IMR-90 (cell line): ENCODE data around the gene NCOA3. TPM values are rescaled to one million over a fixed set of nuclear protein-coding genes. Genes with fewer than 3 reads are reported as not detected.

Source experiments
- ATAC-seq: fragments of 200-7000 bp; cut with Tn5 transposase; 2 replicates; pipeline ENCODE4 v1.9.1; 2020; ENCODE audit warnings: low read depth, mild to moderate bottlenecking, moderate library complexity
- BruUV-seq: library from RNA; stranded (reverse); fragments of 400-500 nt; replicated peaks from 2 replicates; lab custom pipeline; 2021; lab: Mats Ljungman, UMichigan
- CTCF ChIA-PET: fragments of 300-600 bp; formaldehyde crosslinking; extraction: SDS; loops from one replicate; lab custom pipeline; 2021; ENCODE audit warnings: antibody characterized with exemption; lab: Yijun Ruan, JAX
- POLR2A ChIA-PET: fragments of 300-600 bp; sonication (Branson Sonifier 250); formaldehyde crosslinking; loops from one replicate; lab custom pipeline; 2022; ENCODE audit warnings: antibody characterized with exemption; ENCODE audit not compliant: unreplicated experiment; lab: Charles Lee
- DNase-seq: peaks from one replicate; pipeline ENCODE4 v3.0.0; 2013
- H2AFZ ChIP-seq: replicated peaks from 2 replicates; pipeline ENCODE3; 2013; ENCODE audit warnings: low read length, mild to moderate bottlenecking; ENCODE audit not compliant: poor library complexity
- H2AK5ac ChIP-seq: 2 replicates; pipeline ENCODE4 v1.6.1; 2013; ENCODE audit warnings: low read depth, low read length, inconsistent platforms
- H2AK9ac ChIP-seq: replicated peaks from 2 replicates; pipeline ENCODE3; 2013; ENCODE audit warnings: mild to moderate bottlenecking, low read depth, low read length, moderate library complexity; ENCODE audit not compliant: poor library complexity
- H2BK120ac ChIP-seq: 2 replicates; pipeline ENCODE4 v1.6.1; 2013; ENCODE audit warnings: low read depth, low read length, inconsistent platforms
- H2BK15ac ChIP-seq: 3 replicates; pipeline ENCODE4 v1.6.1; 2013; ENCODE audit warnings: low read depth, low read length, inconsistent platforms
- H2BK20ac ChIP-seq: 2 replicates; pipeline ENCODE4 v1.6.1; 2013; ENCODE audit warnings: low read depth, mild to moderate bottlenecking, inconsistent platforms, low read length, moderate library complexity
- H2BK5ac ChIP-seq: 2 replicates; pipeline ENCODE4 v1.6.1; 2013; ENCODE audit warnings: mild to moderate bottlenecking, low read depth, low read length, inconsistent platforms; ENCODE audit not compliant: poor library complexity, severe bottlenecking
- H3K14ac ChIP-seq: replicated peaks from 2 replicates; pipeline ENCODE4 v1.6.1; 2013; ENCODE audit warnings: low read depth, low read length, inconsistent platforms
- H3K18ac ChIP-seq: 2 replicates; pipeline ENCODE4 v1.6.1; 2013; ENCODE audit warnings: low read depth, low read length, control low read depth
- H3K23ac ChIP-seq: 2 replicates; pipeline ENCODE4 v1.6.1; 2013; ENCODE audit warnings: low read depth, low read length, inconsistent platforms
- H3K27ac ChIP-seq: 2 replicates; pipeline ENCODE4 v1.5.1; 2013; ENCODE audit warnings: mild to moderate bottlenecking, control low read depth, low read length; ENCODE audit not compliant: insufficient read depth
- H3K27me3 ChIP-seq: 2 replicates; pipeline ENCODE4 v1.6.1; 2013; ENCODE audit warnings: low read length; ENCODE audit not compliant: control insufficient read depth, insufficient read depth
- H3K36me3 ChIP-seq: 2 replicates; pipeline ENCODE4 v1.6.1; 2013; ENCODE audit warnings: low read length, mixed read lengths; ENCODE audit not compliant: control insufficient read depth, insufficient read depth
- H3K4ac ChIP-seq: 2 replicates; pipeline ENCODE4 v1.6.1; 2013; ENCODE audit warnings: low read depth, low read length, inconsistent platforms
- H3K4me1 ChIP-seq: 2 replicates; pipeline ENCODE4 v1.6.1; 2013; ENCODE audit warnings: low read length, mixed read lengths; ENCODE audit not compliant: control insufficient read depth, insufficient read depth
- H3K4me2 ChIP-seq: 2 replicates; pipeline ENCODE4 v1.6.1; 2013; ENCODE audit warnings: low read depth, mild to moderate bottlenecking, control low read depth, low read length, moderate library complexity
- H3K4me3 ChIP-seq: 2 replicates; pipeline ENCODE4 v1.5.1; 2013; ENCODE audit warnings: low read depth, mild to moderate bottlenecking, control low read depth, low read length, moderate library complexity; ENCODE audit not compliant: insufficient read depth
- H3K56ac ChIP-seq: 2 replicates; pipeline ENCODE4 v1.6.1; 2013; ENCODE audit warnings: low read length, inconsistent platforms; ENCODE audit not compliant: insufficient read depth; ENCODE audit errors: extremely low read depth
- H3K79me1 ChIP-seq, 2 experiments: 2 replicates each; pipeline ENCODE4 v1.6.1; 2013; ENCODE audit warnings: low read length in 2 of 2, inconsistent platforms in 1 of 2, low read depth in 1 of 2
- H3K9ac ChIP-seq: 2 replicates; pipeline ENCODE4 v1.6.1; 2013; ENCODE audit warnings: low read depth, low read length, control low read depth
- H3K9me1 ChIP-seq: 2 replicates; pipeline ENCODE4 v1.6.1; 2013; ENCODE audit warnings: low read length, inconsistent platforms; ENCODE audit not compliant: insufficient read depth
- H3K9me3 ChIP-seq: 2 replicates; pipeline ENCODE4 v1.6.1; 2013; ENCODE audit warnings: low read length; ENCODE audit not compliant: control insufficient read depth, insufficient read depth
- H4K20me1 ChIP-seq: 2 replicates; pipeline ENCODE4 v1.6.1; 2013; ENCODE audit warnings: low read length, inconsistent platforms; ENCODE audit not compliant: insufficient read depth
- H4K5ac ChIP-seq: 2 replicates; pipeline ENCODE4 v1.6.1; 2013; ENCODE audit warnings: mild to moderate bottlenecking, low read depth, low read length, control low read depth
- H4K8ac ChIP-seq, 2 experiments: 2 replicates each; pipeline ENCODE4 v1.6.1; 2013; ENCODE audit warnings: low read depth in 2 of 2, low read length in 2 of 2, control low read depth in 1 of 2, inconsistent platforms in 1 of 2
- H4K91ac ChIP-seq: 2 replicates; pipeline ENCODE4 v1.6.1; 2013; ENCODE audit warnings: low read depth, low read length, inconsistent platforms; ENCODE audit not compliant: insufficient read depth
- BHLHE40 ChIP-seq: fragments of 150-350 bp; IDR thresholded peaks from 2 replicates; pipeline ENCODE4 v1.6.1; 2016; ENCODE audit warnings: mild to moderate bottlenecking, low read depth, low read length
- CTCF ChIP-seq: conservative IDR thresholded peaks from 2 replicates; pipeline ENCODE4 v1.5.1; 2012; ENCODE audit warnings: mild to moderate bottlenecking, low read depth, low read length, improper control_type of control experiment
- ELK1 ChIP-seq: fragments of 150-350 bp; IDR thresholded peaks from 2 replicates; pipeline ENCODE4 v1.6.1; 2016; ENCODE audit warnings: low read depth, mild to moderate bottlenecking, low read length, moderate library complexity, borderline replicate concordance
- MAFK ChIP-seq: IDR thresholded peaks from 2 replicates; pipeline ENCODE4 v1.6.1; 2012; ENCODE audit warnings: low read depth, low read length, improper control_type of control experiment
- NFE2L2 ChIP-seq: fragments of 150-350 bp; IDR thresholded peaks from 2 replicates; pipeline ENCODE4 v1.6.1; 2016; ENCODE audit warnings: low read depth, mild to moderate bottlenecking, low read length
- POLR2A ChIP-seq: IDR thresholded peaks from 2 replicates; pipeline ENCODE4 v1.6.1; 2012; ENCODE audit warnings: mild to moderate bottlenecking, low read depth, low read length
- RCOR1 ChIP-seq: IDR thresholded peaks from 2 replicates; pipeline ENCODE4 v1.6.1; 2012; ENCODE audit warnings: mild to moderate bottlenecking, low read length, improper control_type of control experiment; ENCODE audit not compliant: insufficient replicate concordance
- RFX5 ChIP-seq: IDR thresholded peaks from 2 replicates; pipeline ENCODE4 v1.8.0; 2012; ENCODE audit warnings: low read depth, mild to moderate bottlenecking, low read length, moderate library complexity
- SMC3 ChIP-seq: fragments of 150-350 bp; IDR thresholded peaks from 2 replicates; pipeline ENCODE4 v1.6.1; 2016; ENCODE audit warnings: low read depth, mild to moderate bottlenecking, antibody characterized with exemption, low read length, moderate library complexity
- USF2 ChIP-seq: fragments of 150-350 bp; IDR thresholded peaks from 2 replicates; pipeline ENCODE4 v1.6.1; 2017; ENCODE audit warnings: mild to moderate bottlenecking, antibody characterized with exemption, low read length, low read depth
- WGBS, 2 experiments: methylation state at CpG; one replicate each; pipeline versions ENCODE4 v1.1.5 to v1.1.7; 2013; ENCODE audit warnings: missing lambda C conversion rate in 2 of 2; ENCODE audit not compliant: insufficient read length in 1 of 2; ENCODE audit errors: extremely low coverage in 2 of 2; 5-methylcytosine and 5-hydroxymethylcytosine counted together
- dilution Hi-C: fragments of 300-500 bp; cut with HindIII; formaldehyde crosslinking; loops from one replicate; pipeline ENCODE4 v1.14.3; 2018; ENCODE audit warnings: low sequenced_read_pairs; ENCODE audit not compliant: unreplicated experiment
- in situ Hi-C: fragments of 300-500 bp; cut with MboI; formaldehyde crosslinking; loops from 3 replicates; pipeline ENCODE4 v1.14.3; 2019; ENCODE audit warnings: low sequenced_read_pairs, inconsistent platforms, mixed read lengths
- intact Hi-C: fragments of 100-400 bp; cut with micrococcal nuclease; formaldehyde crosslinking; loops from 2 replicates; pipeline ENCODE4 v1.10.0; 2022
- polyA plus RNA-seq, 3 experiments: library from polyadenylated mRNA; depleted of rRNA; stranded (reverse); fragments of >200 nt; gene quantifications; 2 replicates each; pipeline ENCODE4 v1.2.3, GENCODE V29; 2012; ENCODE audit warnings: low replicate concordance in 1 of 3
- total RNA-seq: library from RNA; depleted of rRNA; stranded (reverse); fragments of >200 nt; gene quantifications from 2 replicates; pipeline ENCODE4 v1.2.3, GENCODE V29; 2012

Gene NCOA3
- total and polyA plus RNA-seq, 2 of the 4 experiments (the other 2 are of a cell fraction): 8.8 to 29.0 TPM

GRCh38 chr20:47509104-47509661 lies 7.5 kb downstream of the NCOA3 start:
- intact Hi-C loops: no loop called here
- CTCF ChIA-PET: no interaction called here

More at GRCh38 chr20:47509104-47509661, 7.5 kb downstream of the NCOA3 start:
- Histone ChIP-seq H3K23ac (no peak overlapping the region), H3K27me3 (no peaks in the 10 kb centered on the region), H2BK5ac (no peak overlapping the region), H3K9ac (no peak overlapping the region), H3K4me2 (no peak overlapping the region), H2AK9ac (no peak overlapping the region), H4K91ac (no peak overlapping the region), H3K9me3 (no peaks in the 10 kb centered on the region), H2BK120ac (no peak overlapping the region), H3K9me1 (peaks cover 3% of the 10 kb centered on the region; the same call in 1 of the 2 replicates), H3K14ac (no peak overlapping the region), H3K79me1 (peaks cover 12 to 57% of the 10 kb centered on the region in 2 experiments), H3K56ac (no peak overlapping the region), H3K4me1 (peaks cover 2% of the 10 kb centered on the region; the same call in 1 of the 2 replicates), H2BK15ac (no peak overlapping the region), H2AK5ac (no peak overlapping the region), H3K4me3 (no peak overlapping the region), H2BK20ac (no peak overlapping the region), H3K27ac (no peak overlapping the region), H2AFZ (no peak overlapping the region), H4K20me1 (peaks cover 41% of the 10 kb centered on the region), H3K4ac (no peak overlapping the region), H3K18ac (no peak overlapping the region), H4K5ac (no peak overlapping the region), H4K8ac (no peak overlapping the region), H3K36me3 (no peaks in the 10 kb centered on the region)
- 92% methylated on average over 3 of the region's 6 CpGs; no CpG with 5 or more reads in 1 of the 2 experiments for WGBS, 2 experiments
- no TSS peak for BruUV-seq
- dilution Hi-C loops (no loop called here), in situ Hi-C loops (no loop called here)
- ATAC-seq (no peak), DNase-seq (no peak)
- no peak for TF ChIP-seq NFE2L2
- no peak for TF ChIP-seq POLR2A
- TF ChIP-seq USF2: no peak
- no peak for TF ChIP-seq RCOR1
- no peak for TF ChIP-seq CTCF
- no peak for TF ChIP-seq RFX5
- no peak for TF ChIP-seq MAFK
- TF ChIP-seq SMC3: no peak
- TF ChIP-seq ELK1: no peak
- no peak for TF ChIP-seq BHLHE40
- POLR2A ChIA-PET: no interaction called here
